ENCODE results near the gene DISC1. TPM values are rescaled to one million over a fixed set of nuclear protein-coding genes. Genes with fewer than 3 reads are reported as not detected.

The DISC1 gene
- total and polyA plus RNA-seq, 2 of the 13 experiments (the other 11 are each of a cell fraction or from before 2014, with no cell fraction given): 4.2 to 4.6 TPM

GRCh38 chr1:231841616-231842344, 215.2 kb downstream of the DISC1 start:
- no peak overlapping the region; a peak in 1 of 6 replicates for H3K4me3 ChIP-seq (replicated peaks in 1 of 3; ENCODE audit: insufficient read depth in 1 of 3, low read depth in 2 of 3, low read length in 3 of 3)
- CTCF ChIA-PET (ENCODE audit: low intra/inter-chr PET ratio, low total read pairs): no interaction called here
- intact Hi-C loops (cut with micrococcal nuclease; ENCODE audit: unreplicated experiment): no loop called here
- no peaks in the 10 kb centered on the region for H3K9me3 ChIP-seq (ENCODE audit: low read length)
- peak overlapping the region; percentile 37 for H3K4me2 ChIP-seq (ENCODE audit: low read depth, low read length)
- DNase-seq (ENCODE audit: low spot score): peak; percentile 90
- no TSS peak for BruUV-seq (replicated peaks)
- in situ Hi-C loops (cut with HindIII; ENCODE audit: extremely low pct_ligation_motif_present, low pct_unique_long_range_greater_than_20kb): no loop called here
- FAIRE-seq: peak; percentile 91
- POLR2A ChIA-PET: no interaction called here
- ATAC-seq: peak; percentile 97
- H4K20me1 ChIP-seq (ENCODE audit: insufficient read depth, low read length): no peaks in the 10 kb centered on the region
- peak overlapping the region; percentile 40; the same call in 1 of the 2 replicates for H3K9ac ChIP-seq (ENCODE audit: insufficient read depth, low read depth, low read length)
- no peaks in the 10 kb centered on the region for H3K36me3 ChIP-seq (replicated peaks in 1 of 2; ENCODE audit: control insufficient read depth in 1 of 2, insufficient read depth in 2 of 2, low read length in 2 of 2)
- peak overlapping the region; percentile 65 for H3K27ac ChIP-seq (ENCODE audit: extremely low read length, insufficient read depth, low read length)
- peaks cover 69% of the 10 kb centered on the region for H3K4me1 ChIP-seq (ENCODE audit: insufficient read depth, low read length)
- no peaks in the 10 kb centered on the region for H3K79me2 ChIP-seq (ENCODE audit: insufficient read depth, low read length)
- H3K27me3 ChIP-seq (ENCODE audit: control insufficient read depth in 1 of 2, insufficient read depth in 2 of 2, low read length in 2 of 2): no peaks in the 10 kb centered on the region
- H2AFZ ChIP-seq (ENCODE audit: low read length): no peak overlapping the region
- 4% methylated on average over 5 of the region's 5 CpGs for WGBS (ENCODE audit: low lambda C conversion rate)
- TF ChIP-seq ZFP37 (CRISPR knock-in tag; IDR thresholded peaks at IDR 0.05; ENCODE audit: borderline replicate concordance): no peak
- no peak for TF ChIP-seq MAZ (IDR thresholded peaks at IDR 0.05; ENCODE audit: borderline replicate concordance, low read depth, low read length)
- no peak for TF ChIP-seq MAZ (CRISPR knock-in tag; IDR thresholded peaks at IDR 0.05; ENCODE audit: low read depth)
- no peak for TF ChIP-seq ZNF839 (CRISPR knock-in tag; IDR thresholded peaks at IDR 0.05; ENCODE audit: borderline replicate concordance)
- TF ChIP-seq ADNP (CRISPR knock-in tag; IDR thresholded peaks at IDR 0.05): no peak
- TF ChIP-seq PCBP2 (optimal IDR thresholded peaks at IDR 0.05; ENCODE audit: low read depth, low read length, poor library complexity, severe bottlenecking): no peak
- TF ChIP-seq SYNCRIP (IDR thresholded peaks at IDR 0.05; ENCODE audit: insufficient read depth, low read depth, low read length): no peak
- TF ChIP-seq POLR2G (IDR thresholded peaks at IDR 0.05; ENCODE audit: low read depth, low read length): no peak
- TF ChIP-seq CERS6 (CRISPR knock-in tag; IDR thresholded peaks at IDR 0.05): no peak
- TF ChIP-seq SP5 (CRISPR knock-in tag; IDR thresholded peaks at IDR 0.05; ENCODE audit: borderline replicate concordance, low read depth): peak; percentile 39; the same call in 1 of the 2 replicates
- TF ChIP-seq POGZ (CRISPR knock-in tag; IDR thresholded peaks at IDR 0.05): no peak
- no peak for TF ChIP-seq JARID2 (CRISPR knock-in tag; IDR thresholded peaks at IDR 0.05; ENCODE audit: insufficient replicate concordance)
- TF ChIP-seq ELK4 (CRISPR knock-in tag; IDR thresholded peaks at IDR 0.05; ENCODE audit: borderline replicate concordance): no peak
- TF ChIP-seq ELF3 (CRISPR knock-in tag; IDR thresholded peaks at IDR 0.05): peak; percentile 52
- no peak for TF ChIP-seq ZNF513 (CRISPR knock-in tag; conservative IDR thresholded peaks at IDR 0.05)
- TF ChIP-seq NR2C2 (CRISPR knock-in tag; IDR thresholded peaks at IDR 0.05; ENCODE audit: borderline replicate concordance): no peak
- no peak for TF ChIP-seq YY1 (IDR thresholded peaks at IDR 0.05; ENCODE audit: insufficient read depth, insufficient replicate concordance, low read depth, low read length)
